HepG2 (cell line): Measurements from ENCODE around the gene GRK6. TPM values are rescaled to one million over a fixed set of nuclear protein-coding genes. Genes with fewer than 3 reads are reported as not detected.
A peak's percentile ranks its signal among the peaks of the same experiment; 100 is the strongest.

ENCODE experiments used
- ATAC-seq: fragments of 200-7000 bp; cut with Tn5 transposase; 3 replicates; pipeline ENCODE4 v1.9.1; 2020; ENCODE audit warnings: mild to moderate bottlenecking, moderate library complexity
- BruUV-seq: library from RNA; stranded (reverse); fragments of 400-500 nt; replicated peaks from 2 replicates; lab custom pipeline; 2021; lab: Mats Ljungman, UMichigan
- CTCF ChIA-PET: fragments of 300-600 bp; formaldehyde crosslinking; extraction: SDS; loops from one replicate; lab custom pipeline; 2021; ENCODE audit warnings: low total read pairs, inconsistent platforms, low intra/inter-chr PET ratio; lab: Yijun Ruan, JAX
- POLR2A ChIA-PET: fragments of 350-600 bp; sonication (Branson Sonifier 250); formaldehyde crosslinking; loops from one replicate; lab custom pipeline; 2020; ENCODE audit warnings: antibody characterized with exemption, inconsistent platforms; lab: Yijun Ruan, JAX
- DNase-seq: peaks from one replicate; pipeline ENCODE4 v3.0.0-alpha.2; 2015; ENCODE audit warnings: low spot score
- FAIRE-seq: peaks from 3 replicates; lab custom pipeline; 2011; peaks lifted over from hg19 to GRCh38; lab: Jason Lieb, UNC
- H2AFZ ChIP-seq: one replicate; pipeline ENCODE4 v1.6.1; 2011; ENCODE audit warnings: low read length, inconsistent platforms
- H3K27ac ChIP-seq: fragments of 300-600 bp; 3 replicates; pipeline ENCODE4 v1.8.0; 2011; ENCODE audit warnings: mixed run types, mild to moderate bottlenecking, mixed read lengths, low read length, inconsistent platforms; ENCODE audit not compliant: insufficient read depth; ENCODE audit errors: extremely low read length
- H3K27me3 ChIP-seq, 2 experiments: fragments of 200-600 bp in 1 of 2; 2 replicates in 1 of 2; 3 replicates in 1 of 2; pipeline versions ENCODE4 v1.6.0 to v1.8.0; 2011; ENCODE audit warnings: low read length in 2 of 2, mild to moderate bottlenecking in 2 of 2, moderate library complexity in 2 of 2, inconsistent platforms in 1 of 2; ENCODE audit not compliant: insufficient read depth in 2 of 2, control insufficient read depth in 1 of 2
- H3K36me3 ChIP-seq, 2 experiments: fragments of 200-600 bp in 1 of 2; replicated peaks in 1 of 2; 2 replicates in 1 of 2; 3 replicates in 1 of 2; pipeline versions ENCODE4 v1.5.1 to v1.8.0; 2011; ENCODE audit warnings: low read length in 2 of 2, inconsistent platforms in 1 of 2; ENCODE audit not compliant: insufficient read depth in 2 of 2, control insufficient read depth in 1 of 2
- H3K4me1 ChIP-seq: 2 replicates; pipeline ENCODE4 v1.5.1; 2012; ENCODE audit warnings: low read length, inconsistent platforms; ENCODE audit not compliant: insufficient read depth
- H3K4me2 ChIP-seq: 2 replicates; pipeline ENCODE4 v1.6.0; 2011; ENCODE audit warnings: low read depth, low read length, inconsistent platforms
- H3K4me3 ChIP-seq, 3 experiments: fragments of 200-600 bp in 1 of 3; sonication (generic), shearing (Covaris generic) in 1 of 3; replicated peaks in 1 of 3; 2 replicates each; pipeline ENCODE4 v1.5.1; 2011 to 2016; ENCODE audit warnings: low read length in 3 of 3, inconsistent platforms in 2 of 3, low read depth in 2 of 3, mild to moderate bottlenecking in 2 of 3, control low read depth in 1 of 3, mixed read lengths in 1 of 3; ENCODE audit not compliant: insufficient read depth in 1 of 3
- H3K79me2 ChIP-seq: one replicate; pipeline ENCODE4 v1.6.1; 2011; ENCODE audit warnings: low read length, inconsistent platforms; ENCODE audit not compliant: insufficient read depth
- H3K9ac ChIP-seq: 2 replicates; pipeline ENCODE4 v1.6.0; 2011; ENCODE audit warnings: mild to moderate bottlenecking, low read depth, low read length, inconsistent platforms; ENCODE audit not compliant: insufficient read depth
- H3K9me3 ChIP-seq: 2 replicates; pipeline ENCODE4 v1.5.1; 2012; ENCODE audit warnings: mild to moderate bottlenecking, low read length
- H4K20me1 ChIP-seq: 2 replicates; pipeline ENCODE4 v1.6.0; 2011; ENCODE audit warnings: inconsistent platforms, mild to moderate bottlenecking, low read length, moderate library complexity; ENCODE audit not compliant: insufficient read depth
- FOXA1 ChIP-seq, 2 experiments: fragments of 450-650 bp in 1 of 2; sonication (generic) in 1 of 2; formaldehyde crosslinking in 1 of 2; IDR thresholded peaks; 2 replicates each; pipeline versions ENCODE4 v1.4.0 to v1.6.1; 2016 to 2020; ENCODE audit warnings: missing genetic modification reagents in 1 of 2
- NFYB ChIP-seq: sonication (generic); formaldehyde crosslinking; IDR thresholded peaks from 2 replicates; pipeline ENCODE4 v1.4.0; 2020; ENCODE audit warnings: missing genetic modification reagents
- NFYC ChIP-seq: IDR thresholded peaks from 2 replicates; pipeline ENCODE4 v1.6.1; 2016; ENCODE audit warnings: missing genetic modification reagents, missing compliant biosample characterization
- NONO ChIP-seq, 2 experiments: fragments of 450-650 bp in 1 of 2; sonication (generic) in 1 of 2; formaldehyde crosslinking in 1 of 2; IDR thresholded peaks in 1 of 2; conservative IDR thresholded peaks in 1 of 2; 2 replicates each; pipeline versions ENCODE4 v1.6.1 to v1.8.0; 2017 to 2022; ENCODE audit warnings: mild to moderate bottlenecking in 1 of 2, missing genetic modification reagents in 1 of 2, moderate library complexity in 1 of 2
- PREB ChIP-seq: sonication (generic); formaldehyde crosslinking; IDR thresholded peaks from 2 replicates; pipeline ENCODE4 v1.4.0; 2020; ENCODE audit warnings: missing genetic modification reagents
- WGBS: methylation state at CpG from one replicate; pipeline ENCODE4 v1.1.6; 2017; ENCODE audit warnings: low lambda C conversion rate; 5-methylcytosine and 5-hydroxymethylcytosine counted together
- in situ Hi-C: cut with HindIII; loops from 2 replicates; pipeline ENCODE4 v1.10.0; 2017; ENCODE audit warnings: low pct_unique_long_range_greater_than_20kb; ENCODE audit not compliant: extremely low pct_ligation_motif_present
- intact Hi-C: fragments of 100-400 bp; cut with micrococcal nuclease; formaldehyde crosslinking; loops from one replicate; pipeline ENCODE4 v1.10.0; 2022; ENCODE audit not compliant: unreplicated experiment
- polyA plus RNA-seq, 8 experiments: library from polyadenylated mRNA; depleted of rRNA in 3 of 8; stranded (reverse) in 7 of 8; unstranded in 1 of 8; fragments of >200 nt; fragmentation: Illumina TruSeq in 4 of 8; extraction: Trizol in 4 of 8; gene quantifications; 2 replicates each; pipeline versions ENCODE4 v1.2.1 to v1.2.3, GENCODE V29; 2011 to 2016; ENCODE audit warnings: low read depth in 4 of 8, missing spikeins in 1 of 8, mixed read lengths in 1 of 8; ENCODE audit not compliant: insufficient read depth in 1 of 8
- total RNA-seq, 5 experiments: library from RNA; depleted of rRNA; stranded (reverse); fragments of >200 nt; fragmentation: Illumina TruSeq; extraction: Trizol; gene quantifications; 2 replicates each; pipeline ENCODE4 v1.2.3, GENCODE V29; 2016; ENCODE audit warnings: low read depth in 1 of 5
- TF ChIP-seq, protein P1 (sequence below), 2 experiments: sonication (generic) in 1 of 2; formaldehyde crosslinking in 1 of 2; IDR thresholded peaks; 2 replicates each; pipeline versions ENCODE4 v1.5.1 to v1.6.1; 2011 to 2020; ENCODE audit warnings: borderline replicate concordance in 1 of 2, low read depth in 1 of 2, low read length in 1 of 2, mild to moderate bottlenecking in 1 of 2, missing genetic modification reagents in 1 of 2, moderate library complexity in 1 of 2
- TF ChIP-seq, protein P2 (sequence below): sonication (generic); formaldehyde crosslinking; IDR thresholded peaks from 2 replicates; pipeline ENCODE4 v1.4.0; 2020; ENCODE audit warnings: missing genetic modification reagents, borderline replicate concordance

GRK6 gene
- total and polyA plus RNA-seq, 2 of the 13 experiments (the other 11 are each of a cell fraction or from before 2014, with no cell fraction given): 13.2 to 19.9 TPM

GRCh38 chr5:177437623-177438022 is 11.1 kb downstream of the GRK6 start:
- Histone ChIP-seq H3K4me1 (peaks cover 35% of the 10 kb centered on the region), H3K9me3 (no peaks in the 10 kb centered on the region), H3K36me3 (peaks cover 16 to 28% of the 10 kb centered on the region in 2 experiments; a peak in 4 of 5 replicates), H3K4me3 (no peak overlapping the region), H3K79me2 (no peaks in the 10 kb centered on the region), H4K20me1 (no peaks in the 10 kb centered on the region), H2AFZ (no peak overlapping the region), H3K4me2 (no peak overlapping the region), H3K27me3 (no peaks in the 10 kb centered on the region), H3K27ac (no peak overlapping the region), H3K9ac (no peak overlapping the region)
- intact Hi-C loops: no loop called here
- WGBS: 68% methylated on average over 3 of the region's 4 CpGs
- no peak for DNase-seq
- CTCF ChIA-PET: no interaction called here
- in situ Hi-C loops: no loop called here
- TF ChIP-seq NFYB (CRISPR knock-in tag) (peak; percentile 61), FOXA1 (IDR thresholded peaks at IDR 0.05) (no peak), FOXA1 (CRISPR knock-in tag; IDR thresholded peaks at IDR 0.05) (peak; percentile 14; the same call in 1 of the 2 replicates), NFYC (CRISPR knock-in tag) (peak; percentile 61), PREB (CRISPR knock-in tag) (no peak), NONO (IDR thresholded peaks at IDR 0.05) (no peak), NONO (CRISPR knock-in tag; conservative IDR thresholded peaks at IDR 0.05) (no peak)
- TF ChIP-seq, protein P1, sequence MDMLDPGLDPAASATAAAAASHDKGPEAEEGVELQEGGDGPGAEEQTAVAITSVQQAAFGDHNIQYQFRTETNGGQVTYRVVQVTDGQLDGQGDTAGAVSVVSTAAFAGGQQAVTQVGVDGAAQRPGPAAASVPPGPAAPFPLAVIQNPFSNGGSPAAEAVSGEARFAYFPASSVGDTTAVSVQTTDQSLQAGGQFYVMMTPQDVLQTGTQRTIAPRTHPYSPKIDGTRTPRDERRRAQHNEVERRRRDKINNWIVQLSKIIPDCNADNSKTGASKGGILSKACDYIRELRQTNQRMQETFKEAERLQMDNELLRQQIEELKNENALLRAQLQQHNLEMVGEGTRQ (IDR thresholded peaks at IDR 0.05; ENCODE audit: low read depth, low read length): peak; percentile 35; the same call in 1 of the 2 replicates
- TF ChIP-seq, protein P1 (CRISPR knock-in tag; IDR thresholded peaks at IDR 0.05; ENCODE audit: borderline replicate concordance): no peak
- TF ChIP-seq, protein P2, sequence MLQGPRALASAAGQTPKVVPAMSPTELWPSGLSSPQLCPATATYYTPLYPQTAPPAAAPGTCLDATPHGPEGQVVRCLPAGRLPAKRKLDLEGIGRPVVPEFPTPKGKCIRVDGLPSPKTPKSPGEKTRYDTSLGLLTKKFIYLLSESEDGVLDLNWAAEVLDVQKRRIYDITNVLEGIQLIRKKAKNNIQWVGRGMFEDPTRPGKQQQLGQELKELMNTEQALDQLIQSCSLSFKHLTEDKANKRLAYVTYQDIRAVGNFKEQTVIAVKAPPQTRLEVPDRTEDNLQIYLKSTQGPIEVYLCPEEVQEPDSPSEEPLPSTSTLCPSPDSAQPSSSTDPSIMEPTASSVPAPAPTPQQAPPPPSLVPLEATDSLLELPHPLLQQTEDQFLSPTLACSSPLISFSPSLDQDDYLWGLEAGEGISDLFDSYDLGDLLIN (CRISPR knock-in tag): no peak
- BruUV-seq: TSS peak; percentile 27
- no peak for FAIRE-seq
- ATAC-seq: no peak
- POLR2A ChIA-PET: interaction anchor here (1.1 to 2.6 kb wide), 3 partner anchors 10 to 17 kb away, joined by 3 to 7 read pairs (median 6); partner anchors contain the start of gene GRK6
